H1 (cell line): ENCODE data around the gene SLC48A1. TPM values are rescaled to one million over a fixed set of nuclear protein-coding genes. Genes with fewer than 3 reads are reported as not detected.

Experiments
- CTCF ChIA-PET: fragments of 300-600 bp; sonication (Branson Sonifier 250); formaldehyde crosslinking; loops from one replicate; lab custom pipeline; 2021; ENCODE audit not compliant: partially characterized antibody; lab: Charles Lee
- POLR2A ChIA-PET: fragments of 300-600 bp; sonication (Branson Sonifier 250); formaldehyde crosslinking; loops from one replicate; lab custom pipeline; 2021; ENCODE audit warnings: inconsistent platforms; ENCODE audit not compliant: partially characterized antibody; lab: Charles Lee
- DNase-seq, 2 experiments: peaks; one replicate each; pipeline versions ENCODE4 v3.0.0 to v3.0.0-alpha.2; 2010 to 2022; ENCODE audit warnings: low spot score in 2 of 2, low read depth in 1 of 2, mixed read lengths in 1 of 2
- FAIRE-seq: peaks from 2 replicates; lab custom pipeline; 2011; peaks lifted over from hg19 to GRCh38; lab: Jason Lieb, UNC
- H2AFZ ChIP-seq: 2 replicates; pipeline ENCODE4 v1.8.1; 2012; ENCODE audit warnings: low read length, inconsistent platforms
- H2AK5ac ChIP-seq: 2 replicates; pipeline ENCODE4 v1.6.1; 2013; ENCODE audit warnings: low read depth, low read length
- H2BK120ac ChIP-seq: replicated peaks from 2 replicates; pipeline ENCODE3; 2013; ENCODE audit warnings: low read depth, low read length, inconsistent platforms
- H2BK12ac ChIP-seq: 2 replicates; pipeline ENCODE4 v1.6.1; 2013; ENCODE audit warnings: low read depth, low read length
- H2BK15ac ChIP-seq: 2 replicates; pipeline ENCODE4 v1.6.1; 2013; ENCODE audit warnings: low read length
- H2BK20ac ChIP-seq: 2 replicates; pipeline ENCODE4 v1.6.1; 2013; ENCODE audit warnings: low read length
- H2BK5ac ChIP-seq: 2 replicates; pipeline ENCODE4 v1.6.1; 2013; ENCODE audit warnings: low read depth, low read length
- H3K14ac ChIP-seq: 2 replicates; pipeline ENCODE4 v1.6.1; 2013; ENCODE audit warnings: inconsistent platforms; ENCODE audit not compliant: insufficient read length
- H3K18ac ChIP-seq: 2 replicates; pipeline ENCODE4 v1.6.1; 2013; ENCODE audit warnings: low read length; ENCODE audit errors: extremely low read depth
- H3K23ac ChIP-seq: 2 replicates; pipeline ENCODE4 v1.6.1; 2013; ENCODE audit warnings: inconsistent platforms; ENCODE audit not compliant: insufficient read length
- H3K23me2 ChIP-seq: 2 replicates; pipeline ENCODE4 v1.6.1; 2013; ENCODE audit warnings: low read depth, low read length
- H3K27ac ChIP-seq: 2 replicates; pipeline ENCODE4 v1.6.1; 2011; ENCODE audit warnings: low read depth, low read length, inconsistent platforms
- H3K27me3 ChIP-seq, 4 experiments: replicated peaks in 1 of 4; 1 replicate in 1 of 4; 2 replicates in 3 of 4; pipeline versions ENCODE4 v1.6.1 to v1.8.1; 2011 to 2013; ENCODE audit warnings: low read length in 3 of 4, mild to moderate bottlenecking in 3 of 4, inconsistent platforms in 2 of 4, mixed read lengths in 2 of 4, moderate library complexity in 1 of 4; ENCODE audit not compliant: control insufficient read depth in 3 of 4, insufficient read depth in 3 of 4; ENCODE audit errors: extremely low read depth in 1 of 4
- H3K36me3 ChIP-seq, 4 experiments: 2 replicates each; pipeline versions ENCODE4 v1.6.1 to v1.8.1; 2011 to 2013; ENCODE audit warnings: mild to moderate bottlenecking in 4 of 4, low read length in 3 of 4, moderate library complexity in 2 of 4, control low read depth in 1 of 4, inconsistent platforms in 1 of 4; ENCODE audit not compliant: insufficient read depth in 4 of 4, control insufficient read depth in 2 of 4
- H3K4ac ChIP-seq: replicated peaks from 2 replicates; pipeline ENCODE3; 2013; ENCODE audit warnings: low read length, low read depth, mixed read lengths, inconsistent platforms; ENCODE audit not compliant: insufficient read length
- H3K4me1 ChIP-seq, 4 experiments: replicated peaks in 1 of 4; 1 replicate in 1 of 4; 2 replicates in 3 of 4; pipeline versions ENCODE4 v1.6.1 to v1.8.1; 2011 to 2013; ENCODE audit warnings: low read length in 3 of 4, inconsistent platforms in 2 of 4, mixed read lengths in 1 of 4; ENCODE audit not compliant: insufficient read depth in 4 of 4, control insufficient read depth in 3 of 4
- H3K4me2 ChIP-seq, 2 experiments: 2 replicates each; pipeline versions ENCODE4 v1.6.1 to v1.8.1; 2011 to 2013; ENCODE audit warnings: low read depth in 2 of 2, low read length in 2 of 2, control low read depth in 1 of 2, inconsistent platforms in 1 of 2, mild to moderate bottlenecking in 1 of 2; ENCODE audit not compliant: insufficient read depth in 1 of 2
- H3K4me3 ChIP-seq, 4 experiments: fragments of 200-600, 300-600 bp in 1 of 4; sonication (generic), shearing (Covaris generic), sonication (Bioruptor Twin) in 1 of 4; 2 replicates each; pipeline versions ENCODE4 v1.5.1 to v1.8.1; 2011 to 2016; ENCODE audit warnings: low read length in 4 of 4, low read depth in 3 of 4, control low read depth in 2 of 4, inconsistent platforms in 2 of 4, mild to moderate bottlenecking in 2 of 4, mixed read lengths in 1 of 4, moderate library complexity in 1 of 4; ENCODE audit not compliant: insufficient read depth in 2 of 4; ENCODE audit errors: extremely low read depth in 1 of 4
- H3K56ac ChIP-seq: replicated peaks from 2 replicates; pipeline ENCODE3; 2013; ENCODE audit warnings: low read depth, mild to moderate bottlenecking, mixed read lengths, low read length, inconsistent platforms; ENCODE audit not compliant: insufficient read length
- H3K79me1 ChIP-seq: 2 replicates; pipeline ENCODE4 v1.6.1; 2013; ENCODE audit warnings: low read depth, low read length, control low read depth
- H3K79me2 ChIP-seq, 2 experiments: 2 replicates each; pipeline versions ENCODE4 v1.6.1 to v1.8.1; 2012 to 2013; ENCODE audit warnings: low read length in 2 of 2, mild to moderate bottlenecking in 2 of 2, inconsistent platforms in 1 of 2; ENCODE audit not compliant: insufficient read depth in 2 of 2, control insufficient read depth in 1 of 2
- H3K9ac ChIP-seq, 4 experiments: replicated peaks in 1 of 4; 1 replicate in 1 of 4; 2 replicates in 3 of 4; pipeline versions ENCODE4 v1.6.1 to v1.8.1; 2011 to 2013; ENCODE audit warnings: low read depth in 3 of 4, low read length in 3 of 4, control low read depth in 2 of 4, mild to moderate bottlenecking in 2 of 4, moderate library complexity in 2 of 4, inconsistent platforms in 1 of 4; ENCODE audit errors: extremely low read depth in 1 of 4
- H3K9me3 ChIP-seq, 2 experiments: 2 replicates each; pipeline versions ENCODE4 v1.6.1 to v1.8.1; 2012 to 2013; ENCODE audit warnings: mild to moderate bottlenecking in 2 of 2, moderate library complexity in 2 of 2, control low read depth in 1 of 2, inconsistent platforms in 1 of 2, low read depth in 1 of 2, low read length in 1 of 2, mixed read lengths in 1 of 2; ENCODE audit not compliant: insufficient read depth in 2 of 2
- H4K20me1 ChIP-seq, 2 experiments: replicated peaks in 1 of 2; 2 replicates each; pipeline versions ENCODE3 to v1.8.1; 2011 to 2013; ENCODE audit warnings: inconsistent platforms in 2 of 2, low read length in 2 of 2, mild to moderate bottlenecking in 1 of 2; ENCODE audit not compliant: insufficient read depth in 2 of 2, control insufficient read depth in 1 of 2
- H4K5ac ChIP-seq: 2 replicates; pipeline ENCODE4 v1.6.1; 2013; ENCODE audit warnings: low read length, low read depth, mixed read lengths, inconsistent platforms; ENCODE audit not compliant: insufficient read length
- H4K8ac ChIP-seq: 2 replicates; pipeline ENCODE4 v1.8.0; 2013; ENCODE audit warnings: mild to moderate bottlenecking, moderate library complexity, low read length, inconsistent platforms; ENCODE audit not compliant: insufficient read depth; ENCODE audit errors: extremely low read depth
- H4K91ac ChIP-seq: replicated peaks from 2 replicates; pipeline ENCODE3; 2013; ENCODE audit warnings: low read length, mixed read lengths, inconsistent platforms; ENCODE audit not compliant: insufficient read length
- ATF2 ChIP-seq: IDR thresholded peaks from 2 replicates; pipeline ENCODE4 v1.6.1; 2012; ENCODE audit warnings: low read length, inconsistent platforms
- BRCA1 ChIP-seq: IDR thresholded peaks from 2 replicates; pipeline ENCODE4 v1.6.1; 2012; ENCODE audit warnings: low read depth, low read length, improper control_type of control experiment
- EGR1 ChIP-seq: IDR thresholded peaks from 2 replicates; pipeline ENCODE4 v1.6.1; 2011; ENCODE audit warnings: low read depth, low read length, borderline replicate concordance
- HDAC6 ChIP-seq: IDR thresholded peaks from one replicate; pipeline ENCODE4 v1.7.1; 2012; ENCODE audit warnings: low read depth, mild to moderate bottlenecking, inconsistent platforms, low read length, moderate library complexity
- PHF8 ChIP-seq: fragments of 200-600 bp; sonication (generic); conservative IDR thresholded peaks from 2 replicates; pipeline ENCODE4 v1.7.1; 2012; ENCODE audit warnings: low read depth, mild to moderate bottlenecking, inconsistent platforms, low read length, moderate library complexity
- RXRA ChIP-seq: IDR thresholded peaks from 2 replicates; pipeline ENCODE4 v1.6.1; 2011; ENCODE audit warnings: low read depth, mild to moderate bottlenecking, low read length, moderate library complexity; ENCODE audit not compliant: insufficient read depth
- SIX5 ChIP-seq: IDR thresholded peaks from 2 replicates; pipeline ENCODE4 v1.6.1; 2011; ENCODE audit warnings: mild to moderate bottlenecking, low read depth, low read length
- SP4 ChIP-seq: IDR thresholded peaks from 2 replicates; pipeline ENCODE4 v1.6.1; 2012; ENCODE audit warnings: low read length, inconsistent platforms
- SRF ChIP-seq: IDR thresholded peaks from 2 replicates; pipeline ENCODE4 v1.6.1; 2011; ENCODE audit warnings: mild to moderate bottlenecking, low read depth, low read length, moderate library complexity
- TAF1 ChIP-seq: IDR thresholded peaks from 2 replicates; pipeline ENCODE4 v1.6.1; 2011; ENCODE audit warnings: mild to moderate bottlenecking, low read depth, low read length
- WGBS, 2 experiments: shearing (Covaris generic) in 1 of 2; methylation state at CpG; one replicate each; pipeline versions ENCODE4 v1.1.6 to v1.1.7; 2013 to 2015; ENCODE audit warnings: low lambda C conversion rate in 2 of 2, mixed read lengths in 2 of 2, inconsistent platforms in 1 of 2, low coverage in 1 of 2, missing lambda C conversion rate in 1 of 2; ENCODE audit not compliant: insufficient replicate concordance in 2 of 2, insufficient coverage in 1 of 2, insufficient read length in 1 of 2; ENCODE audit errors: extremely low coverage in 1 of 2, missing lambda C conversion rate in 1 of 2; 5-methylcytosine and 5-hydroxymethylcytosine counted together
- polyA plus RNA-seq, 7 experiments: library from polyadenylated mRNA; depleted of rRNA in 3 of 7; stranded (reverse) in 5 of 7; unstranded in 2 of 7; fragments of >200 nt in 5 of 7; fragments of 200-250 nt in 2 of 7; gene quantifications; 1 replicate in 5 of 7; 2 replicates in 1 of 7; 4 replicates in 1 of 7; pipeline versions ENCODE4 v1.2.1 to v1.2.3, GENCODE V29; 2011 to 2013; ENCODE audit warnings: missing spikeins in 2 of 7, mixed read lengths in 2 of 7
- total RNA-seq: library from RNA; stranded (reverse); fragmentation: NEBNext Ultra II Directional; extraction: Animal tissue kit (Norgen Biotek cat#: 25700); gene quantifications from 2 replicates; pipeline ENCODE4 v1.2.1, GENCODE V29; 2021

The SLC48A1 gene
- total and polyA plus RNA-seq, 2 of the 8 experiments (the other 6 are each of a cell fraction or from before 2014, with no cell fraction given): 9.5 to 14.1 TPM

DNA sequence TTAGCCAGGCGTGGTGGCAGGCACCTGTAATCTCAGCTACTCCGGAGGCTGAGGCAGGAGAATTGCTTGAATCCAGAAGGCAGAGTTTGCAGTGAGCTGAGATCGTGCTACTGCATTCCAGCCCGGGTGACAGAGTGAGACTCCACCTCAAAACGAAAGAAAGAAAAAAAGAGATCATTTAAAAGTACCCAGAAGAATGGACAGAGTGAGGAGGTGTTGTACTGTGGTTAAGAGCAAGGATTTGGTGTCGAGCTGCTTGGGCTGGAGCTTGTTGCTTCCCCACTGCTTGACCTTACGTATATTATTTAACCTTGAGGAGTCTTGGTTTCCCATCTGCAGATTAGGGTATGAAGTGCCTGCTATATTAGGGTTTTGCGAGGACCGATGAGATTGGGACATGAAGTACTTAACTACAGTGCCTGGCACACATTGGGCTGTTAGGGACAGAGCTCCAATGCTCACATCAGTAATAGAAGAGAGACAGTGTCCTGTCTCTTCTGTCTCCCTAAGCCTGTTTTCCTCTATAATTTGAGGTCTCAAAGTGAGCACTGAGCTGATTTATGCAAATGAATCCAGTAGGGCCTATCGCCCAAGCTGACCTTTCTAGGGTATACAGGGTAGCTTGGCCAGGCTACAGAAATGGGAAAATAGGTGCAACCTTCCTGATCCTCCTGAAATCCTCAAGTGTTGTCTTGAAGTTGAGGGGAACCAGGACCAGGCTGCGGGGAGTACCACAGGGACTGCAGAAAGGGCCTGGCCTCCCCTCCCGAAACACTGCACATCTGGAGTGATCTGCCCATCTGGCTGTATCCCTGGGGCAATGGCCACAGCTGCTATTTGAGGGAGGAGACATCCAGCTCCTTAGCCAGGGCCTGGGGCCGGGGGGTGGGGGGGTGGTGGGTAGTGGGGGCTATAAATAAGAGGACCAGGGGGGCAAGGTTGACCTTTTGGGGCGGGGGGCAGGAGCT lies 55.3 kb downstream of the SLC48A1 start:
- Histone ChIP-seq H3K56ac (no peak overlapping the region), H3K9ac (no peak overlapping the region), H3K23ac (no peak overlapping the region), H2AK5ac (no peak overlapping the region; the same call in 1 of the 2 replicates), H3K36me3 (no peaks in the 10 kb centered on the region), H3K4ac (no peak overlapping the region), H3K79me1 (no peaks in the 10 kb centered on the region), H3K4me2 (peak overlapping the region in 1 of 2 experiments; percentile 12; a peak in 2 of 4 replicates), H4K8ac (peak overlapping the region; percentile 43; the same call in 1 of the 2 replicates), H3K14ac (no peak overlapping the region), H3K4me3 (no peak overlapping the region), H4K20me1 (no peaks in the 10 kb centered on the region), H2BK12ac (peak overlapping the region; percentile 69; the same call in 1 of the 2 replicates), H2BK5ac (peak overlapping the region; percentile 36), H4K91ac (no peak overlapping the region), H3K27ac (no peak overlapping the region), H3K18ac (0 out of 2 replicates have a peak overlapping the region, but pooled peaks have one; percentile 1), H3K23me2 (no peaks in the 10 kb centered on the region), H2BK15ac (no peak overlapping the region), H3K4me1 (peaks cover 5 to 14% (median 9%) of the 10 kb centered on the region in 4 experiments), H2BK20ac (no peak overlapping the region), H3K9me3 (no peaks in the 10 kb centered on the region), H4K5ac (no peak overlapping the region), H3K79me2 (no peaks in the 10 kb centered on the region), H2AFZ (no peak overlapping the region), H2BK120ac (no peak overlapping the region), H3K27me3 (no peaks in the 10 kb centered on the region)
- CTCF ChIA-PET: interaction anchor here (1.1 to 30.5 kb wide), 11 partner anchors 11 to 135 kb away, joined by 3 to 2001 read pairs (median 4); partner anchors contain the start of genes HDAC7, RAPGEF3, SLC48A1 and TMEM106C
- POLR2A ChIA-PET: interaction anchor here (0.8 to 28.4 kb wide), 5 partner anchors 9 to 46 kb away, joined by 3 to 480 read pairs (median 5); partner anchors contain the start of gene HDAC7
- FAIRE-seq (no peak), DNase-seq (no peak)
- 89% methylated on average over 12 of the region's 14 CpGs; no CpG with 5 or more reads in 1 of the 2 experiments for WGBS, 2 experiments
- TF ChIP-seq BRCA1 (no peak), TAF1 (no peak), EGR1 (no peak), HDAC6 (no peak), PHF8 (no peak), SIX5 (no peak), ATF2 (no peak), SP4 (no peak), SRF (no peak), RXRA (no peak)
